HCT116 (cell line): Measurements from ENCODE around the gene FHOD3.

ENCODE experiments used
- CEBPB ChIP-seq: IDR thresholded peaks from 2 replicates; pipeline ENCODE4 v1.6.1; 2012; ENCODE audit warnings: low read depth
- CTCF ChIP-seq, 3 experiments: fragments of 200-600 bp in 1 of 3; sonication (generic) in 1 of 3; IDR thresholded peaks in 2 of 3; conservative IDR thresholded peaks in 1 of 3; 2 replicates each; pipeline ENCODE4 v1.5.1; 2012 to 2017; ENCODE audit warnings: low read depth in 2 of 3, low read length in 2 of 3, antibody characterized with exemption in 1 of 3, borderline replicate concordance in 1 of 3, control low read depth in 1 of 3, mild to moderate bottlenecking in 1 of 3, mixed read lengths in 1 of 3, mixed run types in 1 of 3, moderate library complexity in 1 of 3; ENCODE audit not compliant: insufficient read depth in 1 of 3
- EGR1 ChIP-seq: IDR thresholded peaks from 2 replicates; pipeline ENCODE4 v1.6.1; 2012; ENCODE audit warnings: low read depth
- EZH2 ChIP-seq: fragments of 200-600 bp; sonication (generic); IDR thresholded peaks from 2 replicates; pipeline ENCODE4 v1.6.1; 2017; ENCODE audit warnings: antibody characterized with exemption, mixed run types
- EZH2phosphoT487 ChIP-seq: fragments of 200-600 bp; IDR thresholded peaks from 2 replicates; pipeline ENCODE4 v1.6.1; 2018; ENCODE audit warnings: antibody characterized with exemption, borderline replicate concordance
- POLR2A ChIP-seq: IDR thresholded peaks from 2 replicates; pipeline ENCODE4 v1.7.0; 2011; ENCODE audit warnings: borderline replicate concordance; ENCODE audit not compliant: insufficient read depth, insufficient read length; ENCODE audit errors: extremely low read depth
- POLR2AphosphoS5 ChIP-seq: IDR thresholded peaks from 2 replicates; pipeline ENCODE4 v1.6.1; 2011; ENCODE audit warnings: mild to moderate bottlenecking, low read depth, low read length, moderate library complexity
- RAD21 ChIP-seq: IDR thresholded peaks from 2 replicates; pipeline ENCODE4 v1.6.1; 2012; ENCODE audit warnings: low read depth, mild to moderate bottlenecking
- SIN3A ChIP-seq: IDR thresholded peaks from 2 replicates; pipeline ENCODE4 v1.6.1; 2012; ENCODE audit warnings: low read depth
- ZFX ChIP-seq: fragments of 450-650 bp; IDR thresholded peaks from 2 replicates; pipeline ENCODE4 v1.6.1; 2017
- TF ChIP-seq, protein P1 (sequence below): IDR thresholded peaks from 2 replicates; pipeline ENCODE4 v1.6.1; 2012

DNA sequence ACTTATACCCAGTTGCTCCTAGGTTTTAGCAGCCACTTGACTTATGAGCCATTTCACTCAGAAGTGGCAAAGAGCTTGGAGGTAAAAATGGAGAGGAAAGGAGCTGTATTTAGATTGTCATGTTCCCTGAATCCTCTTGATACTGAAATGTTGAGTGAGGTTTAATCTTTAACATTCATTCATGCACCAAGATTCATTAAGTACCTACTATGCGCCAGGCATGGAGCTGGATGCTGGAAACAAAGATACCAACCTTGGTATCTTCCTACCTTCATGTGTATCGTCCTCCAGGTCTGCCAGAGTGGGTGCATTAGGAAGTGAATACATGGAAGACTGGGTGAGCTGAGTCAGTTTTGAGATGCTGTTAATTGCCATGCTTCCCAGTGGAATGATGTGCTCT, 507.6 kb downstream of the FHOD3 start:
- TF ChIP-seq CTCF (IDR thresholded peaks at IDR 0.05 in 2 of 3, conservative IDR thresholded peaks at IDR 0.05 in 1 of 3; ENCODE audit: borderline replicate concordance in 1 of 3, insufficient read depth in 1 of 3, low read depth in 2 of 3, low read length in 2 of 3) (no peak), EZH2phosphoT487 (no peak), CEBPB (no peak), RAD21 (no peak), ZFX (no peak), EZH2 (no peak), EGR1 (no peak), POLR2A (no peak), SIN3A (no peak), POLR2AphosphoS5 (no peak)
- TF ChIP-seq, protein P1, sequence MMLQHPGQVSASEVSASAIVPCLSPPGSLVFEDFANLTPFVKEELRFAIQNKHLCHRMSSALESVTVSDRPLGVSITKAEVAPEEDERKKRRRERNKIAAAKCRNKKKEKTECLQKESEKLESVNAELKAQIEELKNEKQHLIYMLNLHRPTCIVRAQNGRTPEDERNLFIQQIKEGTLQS: no peak
